ENCODE results near the gene MAMLD1. TPM values are rescaled to one million over a fixed set of nuclear protein-coding genes. Genes with fewer than 3 reads are reported as not detected.

MAMLD1 gene
- total and polyA plus RNA-seq, 9 of the 15 experiments (the other 6 are each of a cell fraction or from before 2014, with no cell fraction given), result 0.12 to 0.18 TPM; not detected in 7

- TF ChIP-seq ATF3 (IDR thresholded peaks at IDR 0.05), result peak; percentile 78
- no peak for TF ChIP-seq ATF3 (CRISPR knock-in tag; conservative IDR thresholded peaks at IDR 0.05)
- TF ChIP-seq HMG20A (CRISPR knock-in tag; conservative IDR thresholded peaks at IDR 0.05), result no peak
- TF ChIP-seq ADNP (tag; IDR thresholded peaks at IDR 0.05), result 0 out of 2 replicates have a peak, but pooled peaks have one; percentile 19
- TF ChIP-seq SRSF7 (optimal IDR thresholded peaks at IDR 0.05; ENCODE audit: low read depth, low read length), result no peak
- TF ChIP-seq MTA1 (IDR thresholded peaks at IDR 0.05; ENCODE audit: borderline replicate concordance), result 0 out of 2 replicates have a peak, but pooled peaks have one; percentile 18
- peak; percentile 79 for TF ChIP-seq SMARCA5 (IDR thresholded peaks at IDR 0.05)
- TF ChIP-seq MAFF (IDR thresholded peaks at IDR 0.05; ENCODE audit: low read length), result 0 out of 2 replicates have a peak, but pooled peaks have one; percentile 45
- TF ChIP-seq MAFK (IDR thresholded peaks at IDR 0.05; ENCODE audit: low read length), result peak; percentile 11; the same call in 1 of the 2 replicates
- TF ChIP-seq TEAD4 (IDR thresholded peaks at IDR 0.05; ENCODE audit: low read length), result peak; percentile 47; the same call in 1 of the 2 replicates
- TF ChIP-seq TEAD4 (CRISPR knock-in tag; IDR thresholded peaks at IDR 0.05; ENCODE audit: borderline replicate concordance), result no peak
- TF ChIP-seq ARID1B (IDR thresholded peaks at IDR 0.05), result peak; percentile 83
- TF ChIP-seq NBN (IDR thresholded peaks at IDR 0.05; ENCODE audit: low read depth), result peak; percentile 56; the same call in 1 of the 2 replicates
- peak in 1 of 2 experiments; percentile 50; a peak in 1 of 4 replicates for TF ChIP-seq ARNT (IDR thresholded peaks at IDR 0.05)
- no peak for TF ChIP-seq ZC3H4 (CRISPR knock-in tag; IDR thresholded peaks at IDR 0.05; ENCODE audit: borderline replicate concordance)
- TF ChIP-seq FOSL1 (tag; conservative IDR thresholded peaks at IDR 0.05), result peak; percentile 88
- peak; percentile 71 to 80 for TF ChIP-seq KDM1A (IDR thresholded peaks at IDR 0.05)
- TF ChIP-seq C11orf30 (IDR thresholded peaks at IDR 0.05; ENCODE audit: low read depth), result peak; percentile 62
- TF ChIP-seq CREM (IDR thresholded peaks at IDR 0.05; ENCODE audit: low read depth), result 0 out of 2 replicates have a peak, but pooled peaks have one; percentile 13
Measured at GRCh38 chrX:150533863-150534262, 170.7 kb downstream of the MAMLD1 start (continued).

Measured in K562 (cell line).